Measurements from ENCODE around the gene WIZ. TPM values are rescaled to one million over a fixed set of nuclear protein-coding genes. Genes with fewer than 3 reads are reported as not detected.

WIZ gene
- total and polyA plus RNA-seq, 2 of the 8 experiments (the other 6 are each of a cell fraction or from before 2014, with no cell fraction given), result 12.5 to 33.2 TPM

- Histone ChIP-seq H3K9ac (replicated peaks in 1 of 4; ENCODE audit: extremely low read depth in 1 of 4, low read depth in 3 of 4, low read length in 3 of 4) (no peak overlapping the region), H3K79me1 (ENCODE audit: low read depth, low read length) (no peaks in the 10 kb centered on the region), H3K4me3 (ENCODE audit: extremely low read depth in 1 of 4, insufficient read depth in 2 of 4, low read depth in 3 of 4, low read length in 4 of 4) (peak overlapping the region; percentile 21 to 66 (median 58)), H2AFZ (ENCODE audit: low read length) (peak overlapping the region; percentile 98), H3K23ac (ENCODE audit: insufficient read length) (no peak overlapping the region), H2BK120ac (replicated peaks; ENCODE audit: low read depth, low read length) (no peak overlapping the region), H3K9me3 (ENCODE audit: insufficient read depth in 2 of 2, low read depth in 1 of 2, low read length in 1 of 2) (no peaks in the 10 kb centered on the region), H2BK12ac (ENCODE audit: low read depth, low read length) (peak overlapping the region; percentile 60; the same call in 1 of the 2 replicates), H3K56ac (replicated peaks; ENCODE audit: insufficient read length, low read depth, low read length) (no peak overlapping the region), H3K18ac (ENCODE audit: extremely low read depth, low read length) (no peak overlapping the region; the same call in 1 of the 2 replicates), H4K91ac (replicated peaks; ENCODE audit: insufficient read length, low read length) (no peak overlapping the region), H3K4me2 (ENCODE audit: insufficient read depth in 1 of 2, low read depth in 2 of 2, low read length in 2 of 2) (peak overlapping the region; percentile 61 to 95), H4K20me1 (replicated peaks in 1 of 2; ENCODE audit: control insufficient read depth in 1 of 2, insufficient read depth in 2 of 2, low read length in 2 of 2) (peaks cover 0 to 3% of the 10 kb centered on the region in 2 experiments), H3K4me1 (replicated peaks in 1 of 4; ENCODE audit: control insufficient read depth in 3 of 4, insufficient read depth in 4 of 4, low read length in 3 of 4) (peaks cover 0 to 22% (median 10%) of the 10 kb centered on the region in 4 experiments; a peak in 6 of 7 replicates), H2BK5ac (ENCODE audit: low read depth, low read length) (peak overlapping the region; percentile 60; the same call in 1 of the 2 replicates), H2AK5ac (ENCODE audit: low read depth, low read length) (no peak overlapping the region), H3K36me3 (ENCODE audit: control insufficient read depth in 2 of 4, insufficient read depth in 4 of 4, low read length in 3 of 4) (no peaks in the 10 kb centered on the region; a peak in 1 of 8 replicates), H3K27ac (ENCODE audit: low read depth, low read length) (no peak overlapping the region), H2BK15ac (ENCODE audit: low read length) (peak overlapping the region; percentile 46; the same call in 1 of the 2 replicates), H4K5ac (ENCODE audit: insufficient read length, low read depth, low read length) (no peak overlapping the region), H3K27me3 (replicated peaks in 1 of 4; ENCODE audit: control insufficient read depth in 3 of 4, extremely low read depth in 1 of 4, insufficient read depth in 3 of 4, low read length in 3 of 4) (peaks cover 8 to 47% (median 40%) of the 10 kb centered on the region in 4 experiments), H3K23me2 (ENCODE audit: low read depth, low read length) (peaks cover 28% of the 10 kb centered on the region; the same call in 1 of the 2 replicates), H2BK20ac (ENCODE audit: low read length) (no peak overlapping the region), H3K14ac (ENCODE audit: insufficient read length) (no peak overlapping the region), H3K79me2 (ENCODE audit: control insufficient read depth in 1 of 2, insufficient read depth in 2 of 2, low read length in 2 of 2) (no peaks in the 10 kb centered on the region), H4K8ac (ENCODE audit: extremely low read depth, insufficient read depth, low read length) (peak overlapping the region; percentile 73), H3K4ac (replicated peaks; ENCODE audit: insufficient read length, low read depth, low read length) (no peak overlapping the region)
- WGBS, 2 experiments (ENCODE audit: extremely low coverage in 1 of 2, insufficient coverage in 1 of 2, insufficient read length in 1 of 2, insufficient replicate concordance in 2 of 2, low coverage in 1 of 2, low lambda C conversion rate in 2 of 2, missing lambda C conversion rate in 1 of 2), result 8% methylated on average over 31 of the region's 37 CpGs; no CpG with 5 or more reads in 1 of the 2 experiments
- FAIRE-seq (peak; percentile 97), DNase-seq (ENCODE audit: low read depth in 1 of 2, low spot score in 2 of 2) (peak; percentile 91 to 98)
- ChIA-PET CTCF (ENCODE audit: partially characterized antibody) (interaction anchor here (0.9 to 5.7 kb wide), 5 partner anchors 12 to 883 kb away, joined by 4 to 35 read pairs (median 8); partner anchors contain the start of genes AKAP8L and RASAL3), POLR2A (ENCODE audit: partially characterized antibody) (interaction anchor here (0.6 to 1.3 kb wide), 6 partner anchors 9 to 360 kb away, joined by 3 to 8 read pairs (median 4); partner anchors contain the start of genes AKAP8 and AKAP8L)
- no peak for TF ChIP-seq JUND (IDR thresholded peaks at IDR 0.05; ENCODE audit: low read length)
- peak; percentile 65; the same call in 1 of the 2 replicates for TF ChIP-seq SP1 (IDR thresholded peaks at IDR 0.05; ENCODE audit: low read depth, low read length)
- TF ChIP-seq GABPA (IDR thresholded peaks at IDR 0.05; ENCODE audit: borderline replicate concordance, insufficient read depth, low read length), result no peak
- 0 out of 2 replicates have a peak, but pooled peaks have one; percentile 12 for TF ChIP-seq USF2 (IDR thresholded peaks at IDR 0.05; ENCODE audit: low read length)
- TF ChIP-seq PHF8 (conservative IDR thresholded peaks at IDR 0.05; ENCODE audit: low read depth, low read length), result peak; percentile 45; the same call in 1 of the 2 replicates
- TF ChIP-seq CTCF (IDR thresholded peaks at IDR 0.05; ENCODE audit: control extremely low read depth in 1 of 3, insufficient read depth in 1 of 3, low read depth in 1 of 3, low read length in 3 of 3), result no peak
Observed at GRCh38 chr19:15452111-15453047, 2.6 kb upstream of the WIZ start.

Data from H1 (cell line).